Stomach (tissue), 4 donors: ENCODE measurements around the gene FAM219A.

ENCODE experiments used
- EP300 ChIP-seq: sonication (generic); formaldehyde crosslinking; IDR thresholded peaks from one replicate; pipeline ENCODE4 v1.6.1; 2017; ENCODE audit warnings: antibody characterized with exemption
- POLR2A ChIP-seq, 4 donors: fragments of 450-650 bp; IDR thresholded peaks; one replicate each; pipeline ENCODE4 v1.6.1; 2016; ENCODE audit warnings: antibody characterized with exemption in 4 of 4, control low read depth in 2 of 4, mild to moderate bottlenecking in 1 of 4, moderate library complexity in 1 of 4
- POLR2AphosphoS5 ChIP-seq, 3 donors: sonication (generic); formaldehyde crosslinking; IDR thresholded peaks; one replicate each; pipeline ENCODE4 v1.6.1; 2016; ENCODE audit warnings: antibody characterized with exemption in 3 of 3
- TF ChIP-seq, protein P1 (sequence below), 7 experiments: fragments of 450-650 bp in 4 of 7; fragments of 200-600 bp in 3 of 7; sonication (generic) in 3 of 7; IDR thresholded peaks; one replicate each; pipeline ENCODE4 v1.5.1; 2016 to 2019; ENCODE audit warnings: antibody characterized with exemption in 7 of 7, control low read depth in 2 of 7, mild to moderate bottlenecking in 1 of 7

GRCh38 chr9:34380034-34380510, 78.3 kb downstream of the FAM219A start:
- TF ChIP-seq POLR2A (IDR thresholded peaks at IDR 0.05) (no peak), POLR2AphosphoS5 (IDR thresholded peaks at IDR 0.05) (no peak), EP300 (no peak)
- TF ChIP-seq, protein P1, sequence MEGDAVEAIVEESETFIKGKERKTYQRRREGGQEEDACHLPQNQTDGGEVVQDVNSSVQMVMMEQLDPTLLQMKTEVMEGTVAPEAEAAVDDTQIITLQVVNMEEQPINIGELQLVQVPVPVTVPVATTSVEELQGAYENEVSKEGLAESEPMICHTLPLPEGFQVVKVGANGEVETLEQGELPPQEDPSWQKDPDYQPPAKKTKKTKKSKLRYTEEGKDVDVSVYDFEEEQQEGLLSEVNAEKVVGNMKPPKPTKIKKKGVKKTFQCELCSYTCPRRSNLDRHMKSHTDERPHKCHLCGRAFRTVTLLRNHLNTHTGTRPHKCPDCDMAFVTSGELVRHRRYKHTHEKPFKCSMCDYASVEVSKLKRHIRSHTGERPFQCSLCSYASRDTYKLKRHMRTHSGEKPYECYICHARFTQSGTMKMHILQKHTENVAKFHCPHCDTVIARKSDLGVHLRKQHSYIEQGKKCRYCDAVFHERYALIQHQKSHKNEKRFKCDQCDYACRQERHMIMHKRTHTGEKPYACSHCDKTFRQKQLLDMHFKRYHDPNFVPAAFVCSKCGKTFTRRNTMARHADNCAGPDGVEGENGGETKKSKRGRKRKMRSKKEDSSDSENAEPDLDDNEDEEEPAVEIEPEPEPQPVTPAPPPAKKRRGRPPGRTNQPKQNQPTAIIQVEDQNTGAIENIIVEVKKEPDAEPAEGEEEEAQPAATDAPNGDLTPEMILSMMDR (IDR thresholded peaks at IDR 0.05) = no peak
